Smooth muscle cell (in vitro differentiated cells): ENCODE data around the gene ADAMTS9. TPM values are rescaled to one million over a fixed set of nuclear protein-coding genes. Genes with fewer than 3 reads are reported as not detected.

Source experiments
- DNase-seq: peaks from one replicate; lab custom pipeline; 2025; ENCODE audit not compliant: unreplicated experiment; lab: John Stamatoyannopoulos, UW
- H2AFZ ChIP-seq: fragments of 200-600 bp; sonication (generic); 2 replicates; pipeline ENCODE4 v1.6.0; 2016; ENCODE audit warnings: antibody characterized with exemption, low read depth, mild to moderate bottlenecking
- H3F3A ChIP-seq: fragments of 200-600 bp; sonication (generic); 2 replicates; pipeline ENCODE4 v1.6.0; 2017; ENCODE audit warnings: antibody characterized with exemption, low read depth
- H3K27ac ChIP-seq: fragments of 200-600 bp; sonication (generic); 2 replicates; pipeline ENCODE4 v1.5.1; 2016; ENCODE audit warnings: low read depth, mild to moderate bottlenecking
- H3K27me3 ChIP-seq: fragments of 200-600 bp; sonication (generic); 2 replicates; pipeline ENCODE4 v1.6.1; 2016; ENCODE audit warnings: low read depth, mild to moderate bottlenecking
- H3K36me3 ChIP-seq: fragments of 200-600 bp; sonication (generic); 2 replicates; pipeline ENCODE4 v1.5.1; 2016; ENCODE audit warnings: low read depth
- H3K4me1 ChIP-seq: fragments of 200-600 bp; sonication (generic); 2 replicates; pipeline ENCODE4 v1.5.1; 2016; ENCODE audit warnings: low read depth
- H3K4me2 ChIP-seq: fragments of 200-600 bp; sonication (generic); 2 replicates; pipeline ENCODE4 v1.6.0; 2016; ENCODE audit warnings: mild to moderate bottlenecking
- H3K4me3 ChIP-seq: fragments of 200-600 bp; sonication (generic); 2 replicates; pipeline ENCODE4 v1.5.1; 2016; ENCODE audit warnings: mild to moderate bottlenecking
- H3K79me2 ChIP-seq: fragments of 200-600 bp; sonication (generic); 2 replicates; pipeline ENCODE4 v1.6.0; 2016; ENCODE audit warnings: low read depth, mild to moderate bottlenecking
- H3K9ac ChIP-seq: fragments of 200-600 bp; sonication (generic); 2 replicates; pipeline ENCODE4 v1.6.0; 2016; ENCODE audit warnings: low read depth
- H3K9me3 ChIP-seq: fragments of 200-600 bp; sonication (generic); replicated peaks from 2 replicates; pipeline ENCODE4 v1.5.1; 2016; ENCODE audit warnings: low read depth
- H4K20me1 ChIP-seq: fragments of 200-600 bp; sonication (generic); 2 replicates; pipeline ENCODE4 v1.6.0; 2016; ENCODE audit warnings: low read depth
- WGBS: methylation state at CpG from one replicate; pipeline ENCODE4 v1.1.7; 2016; ENCODE audit warnings: low lambda C conversion rate; 5-methylcytosine and 5-hydroxymethylcytosine counted together
- polyA plus RNA-seq: library from polyadenylated mRNA; unstranded; fragments of >200 nt; fragmentation: Nextera tagmentation; extraction: Ambion mirVana; gene quantifications from 2 replicates; pipeline ENCODE4 v1.2.1, GENCODE V29; 2016
- total RNA-seq: library from RNA; depleted of rRNA; stranded (reverse); fragments of >200 nt; gene quantifications from 2 replicates; pipeline ENCODE4 v1.2.3, GENCODE V29; 2014
- TF ChIP-seq, protein P1 (sequence below): fragments of 200-600 bp; sonication (generic); IDR thresholded peaks from 2 replicates; pipeline ENCODE4 v1.5.1; 2017; ENCODE audit warnings: borderline replicate concordance, mild to moderate bottlenecking, antibody characterized with exemption; ENCODE audit not compliant: insufficient read depth, poor library complexity, severe bottlenecking

The ADAMTS9 gene
- total and polyA plus RNA-seq, 2 experiments from 2014 or later = 18.7 to 66.6 TPM

DNA sequence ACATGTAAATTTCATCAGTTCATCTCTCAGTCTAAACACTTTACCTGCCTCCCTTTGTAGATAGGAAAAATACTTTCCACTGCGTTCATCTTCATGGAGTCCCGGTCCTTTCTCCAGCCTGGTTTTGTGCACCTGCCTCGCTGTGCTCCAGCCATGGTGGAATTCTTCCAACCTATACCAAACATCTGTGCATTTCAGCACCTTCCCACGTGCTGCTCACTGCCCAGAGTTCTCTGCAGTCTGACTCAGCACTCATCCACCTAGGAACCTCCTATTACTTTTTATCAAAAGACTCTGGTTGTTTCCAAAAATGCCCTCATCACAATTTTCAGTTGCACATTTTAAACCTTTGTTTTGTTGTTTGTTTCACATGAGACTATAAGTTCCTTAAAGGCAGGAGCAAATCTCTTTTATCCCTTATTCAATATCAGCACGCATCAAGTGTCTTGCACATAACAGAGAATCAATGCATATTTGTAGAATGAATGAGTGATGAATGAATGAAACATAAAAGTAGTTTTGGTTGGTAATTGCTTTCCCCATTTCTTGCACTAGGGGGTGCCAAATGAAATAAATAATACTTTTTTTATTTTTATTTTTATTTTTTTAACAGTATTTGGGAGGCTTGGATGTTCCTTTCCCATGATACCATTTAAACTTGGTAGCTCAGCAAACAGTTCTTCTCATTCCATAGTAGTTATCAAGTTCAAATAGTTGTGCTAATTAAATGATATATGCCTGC lies 30.2 kb upstream of the ADAMTS9 start:
- DNase-seq = no peak
- H3K79me2 ChIP-seq = no peaks in the 10 kb centered on the region
- no peak overlapping the region for H3K27ac ChIP-seq
- H2AFZ ChIP-seq = no peak overlapping the region
- no peaks in the 10 kb centered on the region for H4K20me1 ChIP-seq
- no peaks in the 10 kb centered on the region for H3K4me1 ChIP-seq
- TF ChIP-seq, protein P1, sequence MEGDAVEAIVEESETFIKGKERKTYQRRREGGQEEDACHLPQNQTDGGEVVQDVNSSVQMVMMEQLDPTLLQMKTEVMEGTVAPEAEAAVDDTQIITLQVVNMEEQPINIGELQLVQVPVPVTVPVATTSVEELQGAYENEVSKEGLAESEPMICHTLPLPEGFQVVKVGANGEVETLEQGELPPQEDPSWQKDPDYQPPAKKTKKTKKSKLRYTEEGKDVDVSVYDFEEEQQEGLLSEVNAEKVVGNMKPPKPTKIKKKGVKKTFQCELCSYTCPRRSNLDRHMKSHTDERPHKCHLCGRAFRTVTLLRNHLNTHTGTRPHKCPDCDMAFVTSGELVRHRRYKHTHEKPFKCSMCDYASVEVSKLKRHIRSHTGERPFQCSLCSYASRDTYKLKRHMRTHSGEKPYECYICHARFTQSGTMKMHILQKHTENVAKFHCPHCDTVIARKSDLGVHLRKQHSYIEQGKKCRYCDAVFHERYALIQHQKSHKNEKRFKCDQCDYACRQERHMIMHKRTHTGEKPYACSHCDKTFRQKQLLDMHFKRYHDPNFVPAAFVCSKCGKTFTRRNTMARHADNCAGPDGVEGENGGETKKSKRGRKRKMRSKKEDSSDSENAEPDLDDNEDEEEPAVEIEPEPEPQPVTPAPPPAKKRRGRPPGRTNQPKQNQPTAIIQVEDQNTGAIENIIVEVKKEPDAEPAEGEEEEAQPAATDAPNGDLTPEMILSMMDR = peak; percentile 71
- H3K27me3 ChIP-seq = no peaks in the 10 kb centered on the region
- 76% methylated on average over 5 of the region's 5 CpGs for WGBS
- no peaks in the 10 kb centered on the region for H3F3A ChIP-seq
- no peaks in the 10 kb centered on the region for H3K9me3 ChIP-seq
- no peak overlapping the region for H3K9ac ChIP-seq
- no peak overlapping the region for H3K4me3 ChIP-seq
- no peak overlapping the region for H3K4me2 ChIP-seq
- H3K36me3 ChIP-seq = no peaks in the 10 kb centered on the region

DNA sequence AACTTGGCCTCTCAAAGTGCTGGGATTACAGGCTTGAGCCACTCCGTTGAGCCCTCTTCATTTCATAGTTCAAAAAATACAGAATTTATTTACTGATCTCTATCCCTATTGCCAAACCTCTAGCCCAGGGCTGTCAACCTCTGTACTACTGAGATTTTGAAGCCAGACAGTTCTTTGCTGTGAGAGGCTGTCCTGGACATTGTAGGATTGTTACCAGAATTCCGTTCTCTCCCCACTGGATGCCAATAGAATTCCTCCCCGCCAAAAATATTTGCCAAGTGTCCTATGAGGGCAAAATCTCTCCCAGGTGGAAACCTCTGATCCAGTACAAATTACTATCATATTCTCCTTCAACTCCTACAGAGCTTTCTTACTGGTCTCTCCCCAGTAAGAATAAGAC lies 29.6 kb upstream of the ADAMTS9 start:
- H3K27me3 ChIP-seq = no peaks in the 10 kb centered on the region
- H3F3A ChIP-seq = no peaks in the 10 kb centered on the region
- WGBS = 92% methylated on average over 3 of the region's 3 CpGs
- H4K20me1 ChIP-seq = no peaks in the 10 kb centered on the region
- H3K9me3 ChIP-seq = no peaks in the 10 kb centered on the region
- no peak overlapping the region for H3K9ac ChIP-seq
- no peak overlapping the region for H2AFZ ChIP-seq
- H3K4me2 ChIP-seq = no peak overlapping the region
- TF ChIP-seq, protein P1 = no peak
- no peak for DNase-seq
- H3K4me1 ChIP-seq = no peaks in the 10 kb centered on the region
- no peak overlapping the region for H3K4me3 ChIP-seq
- H3K36me3 ChIP-seq = no peaks in the 10 kb centered on the region
- no peaks in the 10 kb centered on the region for H3K79me2 ChIP-seq
- no peak overlapping the region for H3K27ac ChIP-seq

DNA sequence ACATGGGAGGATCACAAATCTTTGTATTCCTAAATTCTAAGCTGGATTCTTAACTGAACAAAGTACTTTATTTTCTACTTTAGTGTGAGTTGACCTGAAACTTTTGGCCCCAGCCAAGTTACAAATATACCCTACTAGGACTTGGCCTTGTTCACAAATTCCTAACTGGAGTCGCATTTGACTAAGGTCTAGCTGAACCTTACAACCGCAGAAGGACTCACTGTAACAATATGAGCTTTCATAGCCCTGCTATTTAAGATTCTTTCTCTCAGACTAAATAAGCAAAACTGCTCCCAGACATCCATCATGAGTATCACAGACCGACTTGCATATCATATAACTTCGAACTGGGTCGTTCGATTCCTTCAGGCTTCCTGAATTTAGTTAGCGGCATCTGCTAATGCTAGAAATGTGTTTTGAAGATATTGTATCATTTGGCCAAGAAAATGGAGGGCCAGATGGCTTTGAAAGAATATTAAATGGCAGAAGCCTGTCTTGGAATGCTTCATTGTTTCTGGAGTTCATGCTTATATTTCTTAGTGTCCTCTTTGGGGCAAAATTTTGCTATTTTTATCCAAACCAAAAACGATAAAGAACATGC lies 28.4 kb upstream of the ADAMTS9 start:
- Histone ChIP-seq H2AFZ (no peak overlapping the region), H4K20me1 (no peaks in the 10 kb centered on the region)
- 96% methylated on average over 8 of the region's 8 CpGs for WGBS

More for the DNA sequence above, 28.4 kb upstream of the ADAMTS9 start:
- DNase-seq = no peak
- Histone ChIP-seq H3K4me3 (no peak overlapping the region), H3K27me3 (no peaks in the 10 kb centered on the region), H3K9ac (no peak overlapping the region), H3K4me2 (no peak overlapping the region), H3K9me3 (no peaks in the 10 kb centered on the region), H3K79me2 (no peaks in the 10 kb centered on the region), H3F3A (no peaks in the 10 kb centered on the region), H3K27ac (no peak overlapping the region), H3K36me3 (no peaks in the 10 kb centered on the region), H3K4me1 (no peaks in the 10 kb centered on the region)
- TF ChIP-seq, protein P1 = no peak
